WI38 (cell line): ENCODE results near the gene MT1M.

Experiments
- H3K4me3 ChIP-seq: 2 replicates; pipeline ENCODE4 v1.5.1; 2011; ENCODE audit warnings: low read depth, mild to moderate bottlenecking, control low read depth, low read length
- CTCF ChIP-seq: IDR thresholded peaks from 2 replicates; pipeline ENCODE4 v1.5.1; 2012; ENCODE audit warnings: low read depth, mild to moderate bottlenecking, control low read depth, low read length

The MT1M gene

GRCh38 chr16:56645838-56646237 is 13.4 kb downstream of the MT1M start:
- no peak overlapping the region for H3K4me3 ChIP-seq
- no peak for TF ChIP-seq CTCF

- no peak for TF ChIP-seq CTCF
- H3K4me3 ChIP-seq: no peak overlapping the region
Observed at GRCh38 chr16:56647641-56648431, 15.4 kb downstream of the MT1M start.

- no peak overlapping the region for H3K4me3 ChIP-seq
- no peak for TF ChIP-seq CTCF
Observed at GRCh38 chr16:56649271-56649670, 16.8 kb downstream of the MT1M start.

- TF ChIP-seq CTCF: no peak
- H3K4me3 ChIP-seq: no peak overlapping the region
Observed at GRCh38 chr16:56649820-56650219, 17.4 kb downstream of the MT1M start.

GRCh38 chr16:56651586-56651985 is 19.1 kb downstream of the MT1M start, which contains the start of gene MT1B:
MT1B (plus strand) TSS chr16:56651886; CDS start chr16:56651954, 68 bp downstream.
- TF ChIP-seq CTCF: no peak
- no peak within 1 kb of the TSS for H3K4me3 ChIP-seq

- H3K4me3 ChIP-seq: no peak overlapping the region
- no peak for TF ChIP-seq CTCF
Observed at GRCh38 chr16:56652600-56652999, 20.1 kb downstream of the MT1M start.

- no peak for TF ChIP-seq CTCF
- no peak overlapping the region for H3K4me3 ChIP-seq
Observed at GRCh38 chr16:56653218-56653617, 20.8 kb downstream of the MT1M start.
